ENCODE data around the gene CD200R1L.
A peak's percentile ranks its signal among the peaks of the same experiment; 100 is the strongest.

DNA sequence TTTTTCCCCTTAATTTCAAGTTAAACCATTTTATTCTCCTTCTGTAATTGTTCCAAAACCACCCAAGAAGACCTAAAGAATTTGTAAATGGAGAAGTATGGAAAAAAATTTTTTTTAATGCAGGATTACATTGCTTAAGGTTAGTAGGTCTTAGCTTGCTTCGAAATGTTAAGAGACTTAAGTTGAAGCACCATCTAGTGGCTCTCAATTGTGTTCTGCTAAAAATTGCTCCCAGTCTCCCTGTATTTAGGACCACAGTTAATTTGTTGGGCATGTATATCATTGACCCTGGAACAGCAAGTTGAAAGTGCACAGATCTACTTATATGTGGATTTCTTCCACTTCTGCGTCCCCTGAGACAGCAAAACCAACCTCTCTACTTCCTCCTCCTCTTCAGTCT lies 32.4 kb downstream of the CD200R1L start:
- TF ChIP-seq MED1 (CRISPR knock-in tag; IDR thresholded peaks at IDR 0.05; ENCODE audit: borderline replicate concordance) (no peak), HNRNPK (IDR thresholded peaks at IDR 0.05; ENCODE audit: low read depth, low read length, poor library complexity, severe bottlenecking) (no peak)
- TF ChIP-seq, protein P1, sequence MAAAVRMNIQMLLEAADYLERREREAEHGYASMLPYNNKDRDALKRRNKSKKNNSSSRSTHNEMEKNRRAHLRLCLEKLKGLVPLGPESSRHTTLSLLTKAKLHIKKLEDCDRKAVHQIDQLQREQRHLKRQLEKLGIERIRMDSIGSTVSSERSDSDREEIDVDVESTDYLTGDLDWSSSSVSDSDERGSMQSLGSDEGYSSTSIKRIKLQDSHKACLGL (CRISPR knock-in tag; IDR thresholded peaks at IDR 0.05; ENCODE audit: borderline replicate concordance, poor library complexity, severe bottlenecking) = no peak
- TF ChIP-seq, protein P2, sequence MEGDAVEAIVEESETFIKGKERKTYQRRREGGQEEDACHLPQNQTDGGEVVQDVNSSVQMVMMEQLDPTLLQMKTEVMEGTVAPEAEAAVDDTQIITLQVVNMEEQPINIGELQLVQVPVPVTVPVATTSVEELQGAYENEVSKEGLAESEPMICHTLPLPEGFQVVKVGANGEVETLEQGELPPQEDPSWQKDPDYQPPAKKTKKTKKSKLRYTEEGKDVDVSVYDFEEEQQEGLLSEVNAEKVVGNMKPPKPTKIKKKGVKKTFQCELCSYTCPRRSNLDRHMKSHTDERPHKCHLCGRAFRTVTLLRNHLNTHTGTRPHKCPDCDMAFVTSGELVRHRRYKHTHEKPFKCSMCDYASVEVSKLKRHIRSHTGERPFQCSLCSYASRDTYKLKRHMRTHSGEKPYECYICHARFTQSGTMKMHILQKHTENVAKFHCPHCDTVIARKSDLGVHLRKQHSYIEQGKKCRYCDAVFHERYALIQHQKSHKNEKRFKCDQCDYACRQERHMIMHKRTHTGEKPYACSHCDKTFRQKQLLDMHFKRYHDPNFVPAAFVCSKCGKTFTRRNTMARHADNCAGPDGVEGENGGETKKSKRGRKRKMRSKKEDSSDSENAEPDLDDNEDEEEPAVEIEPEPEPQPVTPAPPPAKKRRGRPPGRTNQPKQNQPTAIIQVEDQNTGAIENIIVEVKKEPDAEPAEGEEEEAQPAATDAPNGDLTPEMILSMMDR (IDR thresholded peaks at IDR 0.05 in 2 of 3, conservative IDR thresholded peaks at IDR 0.05 in 1 of 3; ENCODE audit: insufficient read depth in 2 of 3, low read depth in 1 of 3, low read length in 3 of 3) = peak in 2 of 3 experiments; percentile 11 to 44; a peak in 2 of 6 replicates
- TF ChIP-seq, protein P3, sequence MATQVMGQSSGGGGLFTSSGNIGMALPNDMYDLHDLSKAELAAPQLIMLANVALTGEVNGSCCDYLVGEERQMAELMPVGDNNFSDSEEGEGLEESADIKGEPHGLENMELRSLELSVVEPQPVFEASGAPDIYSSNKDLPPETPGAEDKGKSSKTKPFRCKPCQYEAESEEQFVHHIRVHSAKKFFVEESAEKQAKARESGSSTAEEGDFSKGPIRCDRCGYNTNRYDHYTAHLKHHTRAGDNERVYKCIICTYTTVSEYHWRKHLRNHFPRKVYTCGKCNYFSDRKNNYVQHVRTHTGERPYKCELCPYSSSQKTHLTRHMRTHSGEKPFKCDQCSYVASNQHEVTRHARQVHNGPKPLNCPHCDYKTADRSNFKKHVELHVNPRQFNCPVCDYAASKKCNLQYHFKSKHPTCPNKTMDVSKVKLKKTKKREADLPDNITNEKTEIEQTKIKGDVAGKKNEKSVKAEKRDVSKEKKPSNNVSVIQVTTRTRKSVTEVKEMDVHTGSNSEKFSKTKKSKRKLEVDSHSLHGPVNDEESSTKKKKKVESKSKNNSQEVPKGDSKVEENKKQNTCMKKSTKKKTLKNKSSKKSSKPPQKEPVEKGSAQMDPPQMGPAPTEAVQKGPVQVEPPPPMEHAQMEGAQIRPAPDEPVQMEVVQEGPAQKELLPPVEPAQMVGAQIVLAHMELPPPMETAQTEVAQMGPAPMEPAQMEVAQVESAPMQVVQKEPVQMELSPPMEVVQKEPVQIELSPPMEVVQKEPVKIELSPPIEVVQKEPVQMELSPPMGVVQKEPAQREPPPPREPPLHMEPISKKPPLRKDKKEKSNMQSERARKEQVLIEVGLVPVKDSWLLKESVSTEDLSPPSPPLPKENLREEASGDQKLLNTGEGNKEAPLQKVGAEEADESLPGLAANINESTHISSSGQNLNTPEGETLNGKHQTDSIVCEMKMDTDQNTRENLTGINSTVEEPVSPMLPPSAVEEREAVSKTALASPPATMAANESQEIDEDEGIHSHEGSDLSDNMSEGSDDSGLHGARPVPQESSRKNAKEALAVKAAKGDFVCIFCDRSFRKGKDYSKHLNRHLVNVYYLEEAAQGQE (IDR thresholded peaks at IDR 0.05; ENCODE audit: borderline replicate concordance) = peak; percentile 64
- TF ChIP-seq, protein P3 (CRISPR knock-in tag; IDR thresholded peaks at IDR 0.05; ENCODE audit: low read depth) = no peak
